T-cell (primary cell): ENCODE results near the gene RAB40B. TPM values are rescaled to one million over a fixed set of nuclear protein-coding genes. Genes with fewer than 3 reads are reported as not detected.
A peak's percentile ranks its signal among the peaks of the same experiment; 100 is the strongest.

Source experiments
- ATAC-seq, 4 experiments: fragments of 200-7000 bp in 3 of 4; fragments of 150-1000 bp in 1 of 4; cut with Tn5 transposase; replicated peaks in 1 of 4; 1 replicate in 3 of 4; 2 replicates in 1 of 4; pipeline ENCODE4 v1.10.0; 2021; ENCODE audit warnings: moderate library complexity in 3 of 4, mild to moderate bottlenecking in 2 of 4, moderate number of reproducible peaks in 1 of 4
- CTCF ChIA-PET, 2 donors: fragments of 300-600 bp; sonication (Branson Sonifier 250); formaldehyde crosslinking; loops; one replicate each; lab custom pipeline; 2022; ENCODE audit warnings: antibody characterized with exemption in 2 of 2; lab: Charles Lee
- POLR2A ChIA-PET, 2 donors: fragments of 300-600 bp; sonication (Branson Sonifier 250); formaldehyde crosslinking; loops; one replicate each; lab custom pipeline; 2022; ENCODE audit warnings: antibody characterized with exemption in 2 of 2; lab: Charles Lee
- DNase-seq, 35 experiments: peaks; one replicate each; pipeline versions ENCODE4 v3.0.0 to v3.0.0-alpha.2; 2013 to 2023
- H3K27ac ChIP-seq: one replicate; pipeline ENCODE4 v1.5.1; 2013; ENCODE audit warnings: low read length
- H3K27me3 ChIP-seq, 2 experiments: replicated peaks in 1 of 2; 1 replicate in 1 of 2; 2 replicates in 1 of 2; pipeline versions ENCODE4 v1.6.1 to v1.7.0; 2013; ENCODE audit warnings: low read length in 1 of 2, mixed read lengths in 1 of 2; ENCODE audit not compliant: control insufficient read depth in 2 of 2, insufficient read depth in 2 of 2; ENCODE audit errors: extremely low read depth in 1 of 2
- H3K36me3 ChIP-seq, 2 donors: 1 replicate in 1 of 2; 2 replicates in 1 of 2; pipeline versions ENCODE4 v1.6.1 to v1.7.0; 2013; ENCODE audit warnings: low read length in 1 of 2; ENCODE audit not compliant: control insufficient read depth in 2 of 2, insufficient read depth in 1 of 2; ENCODE audit errors: extremely low read depth in 1 of 2
- H3K4me1 ChIP-seq, 2 experiments: 1 replicate in 1 of 2; 2 replicates in 1 of 2; pipeline versions ENCODE4 v1.6.1 to v1.7.0; 2013; ENCODE audit warnings: low read length in 2 of 2, mixed read lengths in 1 of 2; ENCODE audit not compliant: insufficient read depth in 2 of 2, control insufficient read depth in 1 of 2; ENCODE audit errors: extremely low read depth in 1 of 2
- H3K4me3 ChIP-seq, 2 donors: 1 replicate in 1 of 2; 2 replicates in 1 of 2; pipeline versions ENCODE4 v1.5.1 to v1.7.0; 2013; ENCODE audit warnings: mild to moderate bottlenecking in 2 of 2, low read length in 1 of 2, moderate library complexity in 1 of 2; ENCODE audit not compliant: control insufficient read depth in 1 of 2; ENCODE audit errors: extremely low read depth in 1 of 2
- H3K9me3 ChIP-seq: 2 replicates; pipeline ENCODE4 v1.7.0; 2013
- H3K27ac Mint-ChIP-seq, 2 donors: one replicate each; pipeline ENCODE4 v1.8.0; 2020 to 2021; ENCODE audit warnings: mild to moderate bottlenecking in 2 of 2, mixed read lengths in 2 of 2
- H3K27me3 Mint-ChIP-seq, 2 donors: one replicate each; pipeline ENCODE4 v1.8.0; 2021 to 2022; ENCODE audit warnings: mixed read lengths in 2 of 2
- H3K36me3 Mint-ChIP-seq: one replicate; pipeline ENCODE4 v1.8.0; 2021; ENCODE audit warnings: mixed read lengths
- H3K4me1 Mint-ChIP-seq, 3 donors: one replicate each; pipeline ENCODE4 v1.8.0; 2020 to 2022; ENCODE audit warnings: mixed read lengths in 3 of 3, mild to moderate bottlenecking in 1 of 3
- H3K4me3 Mint-ChIP-seq, 3 donors: one replicate each; pipeline ENCODE4 v1.8.0; 2020 to 2022; ENCODE audit warnings: mild to moderate bottlenecking in 3 of 3, mixed read lengths in 3 of 3, moderate library complexity in 3 of 3
- H3K9me3 Mint-ChIP-seq, 3 donors: one replicate each; pipeline ENCODE4 v1.8.0; 2020 to 2022; ENCODE audit warnings: mixed read lengths in 3 of 3
- WGBS: methylation state at CpG from one replicate; pipeline ENCODE4 v1.1.5; 2013; ENCODE audit warnings: missing lambda C conversion rate; ENCODE audit not compliant: insufficient coverage; 5-methylcytosine and 5-hydroxymethylcytosine counted together
- total RNA-seq, 35 experiments: library from RNA in 6 of 35; stranded (reverse) in 6 of 35; fragments of 120-200 nt in 1 of 35; gene quantifications; one replicate each; pipeline versions ENCODE4 v1.2.1 to v1.2.4 and lab custom pipeline; 2013 to 2026

RAB40B gene
- total RNA-seq, 5 donors from 2014 or later (not counting 1 experiment from before 2014, with no cell fraction given), result 4.4 to 8.7 (median 7.1) TPM

- Mint-ChIP-seq H3K36me3 (peaks cover 55% of the 10 kb centered on the region), H3K27ac (no peak overlapping the region), H3K27me3 (no peaks in the 10 kb centered on the region), H3K4me3 (no peak overlapping the region), H3K9me3 (no peaks in the 10 kb centered on the region), H3K4me1 (no peaks in the 10 kb centered on the region)
- POLR2A ChIA-PET, result no interaction called here
- ATAC-seq (no peak), DNase-seq (no peak)
- no peaks in the 10 kb centered on the region for H3K9me3 ChIP-seq
- H3K27ac ChIP-seq, result no peak overlapping the region
- H3K27me3 ChIP-seq, result no peaks in the 10 kb centered on the region
- H3K36me3 ChIP-seq, result peaks cover 15 to 67% of the 10 kb centered on the region in 2 donors
- no peak overlapping the region for H3K4me3 ChIP-seq
- 95% methylated on average over 43 of the region's 45 CpGs for WGBS
- CTCF ChIA-PET, result no interaction called here
- no peaks in the 10 kb centered on the region for H3K4me1 ChIP-seq
Observed at GRCh38 chr17:82615084-82616020, 83.1 kb downstream of the RAB40B start.

DNA sequence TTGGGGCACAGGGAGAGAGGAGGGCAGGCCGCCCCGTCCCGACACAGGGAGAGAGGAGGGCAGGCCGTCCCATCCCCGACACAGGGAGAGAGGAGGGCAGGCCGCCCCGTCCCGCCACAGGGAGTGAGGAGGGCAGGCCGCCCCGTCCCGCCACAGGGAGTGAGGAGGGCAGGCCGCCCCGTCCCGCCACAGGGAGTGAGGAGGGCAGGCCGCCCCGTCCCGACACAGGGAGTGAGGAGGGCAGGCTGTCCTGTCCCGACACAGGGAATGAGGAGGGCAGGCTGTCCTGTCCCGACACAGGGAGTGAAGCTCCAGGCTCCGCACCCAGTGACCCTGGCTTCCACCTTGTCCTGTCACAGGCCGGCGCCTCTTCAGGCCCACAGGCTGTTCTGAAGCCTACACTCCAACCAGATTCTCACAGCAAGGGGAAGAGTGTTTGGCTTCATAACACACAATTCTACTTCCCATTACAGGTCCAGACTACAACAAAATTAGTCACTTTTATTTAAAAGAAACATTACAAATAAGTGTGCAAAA, 84.3 kb downstream of the RAB40B start:
- H3K36me3 Mint-ChIP-seq, result peaks cover 54% of the 10 kb centered on the region
- no peak overlapping the region for H3K27ac ChIP-seq
- H3K36me3 ChIP-seq, result peaks cover 9 to 71% of the 10 kb centered on the region in 2 donors
- H3K9me3 Mint-ChIP-seq, result no peaks in the 10 kb centered on the region
- H3K4me1 ChIP-seq, result no peaks in the 10 kb centered on the region
- DNase-seq, result no peak
- no peaks in the 10 kb centered on the region for H3K4me1 Mint-ChIP-seq
- ChIA-PET CTCF (no interaction called here), POLR2A (no interaction called here)
- no peak overlapping the region for H3K4me3 ChIP-seq
- H3K27ac Mint-ChIP-seq, result no peak overlapping the region
- WGBS, result 96% methylated on average over 5 of the region's 22 CpGs
- H3K27me3 ChIP-seq, result no peaks in the 10 kb centered on the region
- no peaks in the 10 kb centered on the region for H3K27me3 Mint-ChIP-seq
- ATAC-seq, result no peak
- H3K4me3 Mint-ChIP-seq, result no peak overlapping the region
- no peaks in the 10 kb centered on the region for H3K9me3 ChIP-seq

GRCh38 chr17:82613283-82614094, 85.0 kb downstream of the RAB40B start:
- peak in 1 of 4 experiments; percentile 32 for ATAC-seq
- no peak overlapping the region for H3K27ac Mint-ChIP-seq

DNA sequence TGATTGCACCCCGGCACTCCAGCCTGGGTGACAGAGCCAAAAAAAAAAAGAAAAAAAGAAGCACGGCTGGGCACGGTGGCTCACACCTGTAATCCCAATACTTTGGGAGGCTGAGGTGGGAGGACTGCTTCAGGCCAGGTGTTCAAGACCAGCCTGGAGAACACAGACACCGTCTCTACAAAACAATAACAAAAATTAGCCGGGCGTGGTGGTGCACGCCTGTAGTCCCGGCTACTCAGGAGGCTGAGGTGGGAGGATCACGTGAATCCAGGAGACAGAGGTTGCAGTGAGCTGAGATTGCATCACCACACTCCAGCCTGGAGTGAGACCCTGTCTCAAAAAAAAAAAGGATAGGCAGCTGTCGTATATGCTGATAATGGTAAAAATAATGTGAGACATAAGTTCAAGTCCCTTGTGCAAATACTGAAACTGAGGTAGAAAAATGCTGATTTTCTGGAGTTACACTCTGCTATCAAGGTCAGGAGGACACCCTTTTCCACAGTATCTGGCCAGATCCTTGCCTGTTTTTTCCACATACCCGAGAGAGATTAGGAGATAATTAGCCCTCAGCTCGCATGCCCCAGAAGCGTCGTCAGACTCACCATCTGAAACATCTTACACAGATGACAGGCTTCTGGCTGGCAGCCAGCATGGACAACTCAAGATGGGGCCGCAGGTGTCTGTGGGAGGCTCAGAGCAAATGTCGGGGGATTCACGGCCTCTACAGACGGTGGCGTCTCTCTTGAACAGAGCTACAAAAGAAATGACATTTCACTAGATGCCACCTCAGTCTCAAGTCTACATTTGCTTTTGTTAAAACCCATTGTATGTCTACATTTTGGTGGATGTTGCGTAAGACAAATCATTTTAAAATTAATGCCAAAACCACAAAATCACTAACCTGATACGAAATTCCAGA, 87.1 kb downstream of the RAB40B start:
- ATAC-seq, result no peak
- H3K9me3 Mint-ChIP-seq, result no peaks in the 10 kb centered on the region
- H3K36me3 Mint-ChIP-seq, result peaks cover 42% of the 10 kb centered on the region

More at GRCh38 chr17:82613283-82614094, 85.0 kb downstream of the RAB40B start:
- Histone ChIP-seq H3K4me1 (no peaks in the 10 kb centered on the region), H3K4me3 (no peak overlapping the region), H3K36me3 (peaks cover 8 to 69% of the 10 kb centered on the region in 2 donors), H3K27ac (no peak overlapping the region), H3K27me3 (no peaks in the 10 kb centered on the region), H3K9me3 (no peaks in the 10 kb centered on the region)
- DNase-seq, result no peak
- CTCF ChIA-PET, result no interaction called here
- peaks cover 51% of the 10 kb centered on the region for H3K36me3 Mint-ChIP-seq
- no peak overlapping the region for H3K4me3 Mint-ChIP-seq
- H3K27me3 Mint-ChIP-seq, result no peaks in the 10 kb centered on the region
- H3K4me1 Mint-ChIP-seq, result no peaks in the 10 kb centered on the region
- 96% methylated on average over 37 of the region's 37 CpGs for WGBS
- POLR2A ChIA-PET, result no interaction called here
- no peaks in the 10 kb centered on the region for H3K9me3 Mint-ChIP-seq

DNA sequence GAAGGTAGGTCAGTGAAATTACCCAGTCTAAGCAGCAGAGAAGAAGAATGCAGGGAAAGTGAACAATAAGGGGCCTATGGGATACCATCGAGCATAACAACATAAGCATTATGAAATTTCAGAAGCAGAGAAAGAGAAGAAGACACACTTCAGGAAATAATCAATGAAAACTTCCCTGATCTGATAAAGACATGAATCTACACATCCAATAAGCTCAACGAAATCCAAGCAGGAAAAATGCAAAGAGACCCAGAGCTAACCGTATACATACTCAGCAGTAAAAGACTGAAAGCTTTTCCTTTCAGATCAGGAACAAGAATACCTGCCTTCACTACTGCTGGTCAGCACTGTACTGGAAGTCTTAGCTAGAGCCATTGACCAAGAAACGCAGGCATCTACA, 88.8 kb downstream of the RAB40B start:
- DNase-seq (no peak), ATAC-seq (no peak)
- WGBS, result 89% methylated on average over 3 of the region's 4 CpGs
- no peaks in the 10 kb centered on the region for H3K9me3 Mint-ChIP-seq
- H3K4me1 Mint-ChIP-seq, result peaks cover 0 to 6% (median under 1%) of the 10 kb centered on the region in 3 donors
- peaks cover 35% of the 10 kb centered on the region for H3K36me3 Mint-ChIP-seq
- Histone ChIP-seq H3K4me3 (no peak overlapping the region), H3K27ac (no peak overlapping the region), H3K9me3 (no peaks in the 10 kb centered on the region), H3K36me3 (peaks cover 3 to 51% of the 10 kb centered on the region in 2 donors), H3K27me3 (no peaks in the 10 kb centered on the region), H3K4me1 (peaks cover 0 to under 1% of the 10 kb centered on the region in 2 experiments)
- ChIA-PET CTCF (no interaction called here), POLR2A (no interaction called here)
- H3K27ac Mint-ChIP-seq, result peak overlapping the region in 1 of 2 donors; percentile 44
- no peak overlapping the region for H3K4me3 Mint-ChIP-seq
- no peaks in the 10 kb centered on the region for H3K27me3 Mint-ChIP-seq

More for the DNA sequence above, 87.1 kb downstream of the RAB40B start:
- Mint-ChIP-seq H3K27me3 (no peaks in the 10 kb centered on the region), H3K4me3 (no peak overlapping the region), H3K27ac (no peak overlapping the region), H3K4me1 (no peaks in the 10 kb centered on the region)
- Histone ChIP-seq H3K36me3 (peaks cover 8 to 55% of the 10 kb centered on the region in 2 donors), H3K4me3 (no peak overlapping the region), H3K27ac (no peak overlapping the region), H3K27me3 (no peaks in the 10 kb centered on the region), H3K4me1 (no peaks in the 10 kb centered on the region), H3K9me3 (no peaks in the 10 kb centered on the region)
- ChIA-PET POLR2A (no interaction called here), CTCF (no interaction called here)
- DNase-seq, result no peak
- 83% methylated on average over 9 of the region's 21 CpGs for WGBS
